GM12878 (cell line): ENCODE results near the gene ASB2. TPM values are rescaled to one million over a fixed set of nuclear protein-coding genes. Genes with fewer than 3 reads are reported as not detected.

Source experiments
- ATF2 ChIP-seq: IDR thresholded peaks from 2 replicates; pipeline ENCODE4 v1.6.1; 2012; ENCODE audit warnings: low read length, inconsistent platforms
- CBX5 ChIP-seq: sonication (generic); IDR thresholded peaks from 2 replicates; pipeline ENCODE4 v1.6.1; 2016; ENCODE audit warnings: low read depth, moderate library complexity, mild to moderate bottlenecking, inconsistent platforms
- CREB1 ChIP-seq: IDR thresholded peaks from 2 replicates; pipeline ENCODE4 v1.6.1; 2012; ENCODE audit warnings: low read depth, mild to moderate bottlenecking, inconsistent platforms
- E2F4 ChIP-seq: IDR thresholded peaks from 2 replicates; pipeline ENCODE4 v1.6.1; 2012; ENCODE audit warnings: low read depth, low read length, improper control_type of control experiment
- E4F1 ChIP-seq: fragments of 450-650 bp; IDR thresholded peaks from 2 replicates; pipeline ENCODE4 v1.6.1; 2018; ENCODE audit warnings: borderline replicate concordance, mild to moderate bottlenecking; ENCODE audit not compliant: partially characterized antibody
- TCF12 ChIP-seq: IDR thresholded peaks from 2 replicates; pipeline ENCODE4 v1.6.1; 2011; ENCODE audit warnings: low read depth, mild to moderate bottlenecking, low read length
- USF2 ChIP-seq: IDR thresholded peaks from 2 replicates; pipeline ENCODE4 v1.6.1; 2011; ENCODE audit warnings: low read depth, low read length, improper control_type of control experiment, borderline replicate concordance
- ZBTB40 ChIP-seq: fragments of 450-650 bp; IDR thresholded peaks from 2 replicates; pipeline ENCODE4 v1.6.1; 2016; ENCODE audit warnings: mild to moderate bottlenecking, moderate library complexity, borderline replicate concordance
- ZNF274 ChIP-seq: IDR thresholded peaks from one replicate; pipeline ENCODE4 v1.8.0; 2011; ENCODE audit not compliant: insufficient read length, insufficient read depth
- ZSCAN29 ChIP-seq: fragments of 450-650 bp; IDR thresholded peaks from 2 replicates; pipeline ENCODE4 v1.6.1; 2017; ENCODE audit warnings: mild to moderate bottlenecking, moderate library complexity
- polyA plus RNA-seq, 11 experiments: library from polyadenylated mRNA; depleted of rRNA in 4 of 11; unstranded in 6 of 11; stranded (reverse) in 5 of 11; fragments of >200 nt; fragmentation: Nextera tagmentation in 4 of 11; fragmentation: Illumina TruSeq in 1 of 11; extraction: Ambion mirVana in 4 of 11; extraction: Trizol in 1 of 11; gene quantifications; 1 replicate in 1 of 11; 2 replicates in 10 of 11; pipeline versions ENCODE4 v1.2.1 to v1.2.3, GENCODE V29; 2011 to 2016; ENCODE audit warnings: inconsistent platforms in 2 of 11, missing spikeins in 2 of 11, low read depth in 1 of 11
- total RNA-seq, 4 experiments: library from RNA; depleted of rRNA in 3 of 4; stranded (reverse); fragments of >200 nt in 3 of 4; fragmentation: Illumina TruSeq in 1 of 4; extraction: Trizol in 1 of 4; gene quantifications; 2 replicates each; pipeline versions ENCODE4 v1.2.1 to v1.2.3, GENCODE V29; 2013 to 2021

Gene ASB2
- total and polyA plus RNA-seq, 10 of the 15 experiments (the other 5 are each of a cell fraction or from before 2014, with no cell fraction given), result 3.0 to 54.8 (median 33.5) TPM

GRCh38 chr14:94016446-94016976, 40.1 kb upstream of the ASB2 start (continued):
- TF ChIP-seq ATF2 (no peak), E2F4 (no peak), ZNF274 (no peak), ZSCAN29 (no peak), TCF12 (no peak), E4F1 (no peak), USF2 (no peak), CBX5 (no peak), CREB1 (no peak), ZBTB40 (no peak)
